HepG2 (cell line): Measurements from ENCODE around the gene CD7. TPM values are rescaled to one million over a fixed set of nuclear protein-coding genes. Genes with fewer than 3 reads are reported as not detected.
A peak's percentile ranks its signal among the peaks of the same experiment; 100 is the strongest.

Source experiments
- EHMT2 ChIP-seq: fragments of 200-600 bp; sonication (generic); IDR thresholded peaks from 2 replicates; pipeline ENCODE4 v1.7.0; 2017; ENCODE audit warnings: antibody characterized with exemption, low read depth, low read length, borderline replicate concordance
- JUN ChIP-seq: sonication (generic); formaldehyde crosslinking; IDR thresholded peaks from 2 replicates; pipeline ENCODE4 v1.4.0; 2020; ENCODE audit warnings: mild to moderate bottlenecking, missing genetic modification reagents
- KDM1A ChIP-seq: IDR thresholded peaks from 2 replicates; pipeline ENCODE4 v1.6.1; 2016; ENCODE audit warnings: missing compliant biosample characterization
- KDM4B ChIP-seq: sonication (generic); formaldehyde crosslinking; IDR thresholded peaks from 2 replicates; pipeline ENCODE4 v1.4.0; 2020; ENCODE audit warnings: missing genetic modification reagents
- MZF1 ChIP-seq: sonication (generic); formaldehyde crosslinking; IDR thresholded peaks from 2 replicates; pipeline ENCODE4 v1.8.1; 2023; ENCODE audit warnings: mild to moderate bottlenecking, missing genetic modification reagents, borderline replicate concordance
- SMARCC2 ChIP-seq: fragments of 450-650 bp; IDR thresholded peaks from 2 replicates; pipeline ENCODE4 v1.6.1; 2017; ENCODE audit warnings: antibody characterized with exemption, mild to moderate bottlenecking
- TFE3 ChIP-seq: IDR thresholded peaks from 2 replicates; pipeline ENCODE4 v1.6.1; 2016
- ZBTB21 ChIP-seq: sonication (generic); formaldehyde crosslinking; IDR thresholded peaks from 2 replicates; pipeline ENCODE4 v1.4.0; 2020; ENCODE audit warnings: missing genetic modification reagents
- ZNF143 ChIP-seq: sonication (generic); formaldehyde crosslinking; IDR thresholded peaks from 2 replicates; pipeline ENCODE4 v1.4.0; 2020; ENCODE audit warnings: missing genetic modification reagents
- ZNF235 ChIP-seq: sonication (generic); formaldehyde crosslinking; IDR thresholded peaks from 2 replicates; pipeline ENCODE4 v1.8.1; 2023; ENCODE audit warnings: mild to moderate bottlenecking, missing genetic modification reagents, borderline replicate concordance
- ZNF407 ChIP-seq: sonication (generic); formaldehyde crosslinking; IDR thresholded peaks from one replicate; pipeline ENCODE4 v1.5.1; 2020; ENCODE audit warnings: mild to moderate bottlenecking, missing genetic modification reagents; ENCODE audit errors: not compliant biosample characterization
- ZNF431 ChIP-seq: sonication (generic); formaldehyde crosslinking; IDR thresholded peaks from 2 replicates; pipeline ENCODE4 v1.9.0; 2022; ENCODE audit warnings: missing genetic modification reagents, low read depth, mild to moderate bottlenecking, borderline replicate concordance
- ZNF446 ChIP-seq: sonication (generic); formaldehyde crosslinking; IDR thresholded peaks from 2 replicates; pipeline ENCODE4 v1.5.0; 2020; ENCODE audit warnings: mild to moderate bottlenecking, missing genetic modification reagents
- ZNF720 ChIP-seq: sonication (generic); formaldehyde crosslinking; IDR thresholded peaks from 2 replicates; pipeline ENCODE4 v1.4.0; 2020; ENCODE audit warnings: missing genetic modification reagents
- polyA plus RNA-seq, 8 experiments: library from polyadenylated mRNA; depleted of rRNA in 3 of 8; stranded (reverse) in 7 of 8; unstranded in 1 of 8; fragments of >200 nt; fragmentation: Illumina TruSeq in 4 of 8; extraction: Trizol in 4 of 8; gene quantifications; 2 replicates each; pipeline versions ENCODE4 v1.2.1 to v1.2.3, GENCODE V29; 2011 to 2016; ENCODE audit warnings: low read depth in 4 of 8, missing spikeins in 1 of 8, mixed read lengths in 1 of 8; ENCODE audit not compliant: insufficient read depth in 1 of 8
- total RNA-seq, 5 experiments: library from RNA; depleted of rRNA; stranded (reverse); fragments of >200 nt; fragmentation: Illumina TruSeq; extraction: Trizol; gene quantifications; 2 replicates each; pipeline ENCODE4 v1.2.3, GENCODE V29; 2016; ENCODE audit warnings: low read depth in 1 of 5
- TF ChIP-seq, protein P1 (sequence below), 2 experiments: sonication (generic) in 1 of 2; formaldehyde crosslinking in 1 of 2; IDR thresholded peaks; 2 replicates each; pipeline versions ENCODE4 v1.4.0 to v1.6.1; 2018 to 2020; ENCODE audit warnings: missing genetic modification reagents in 2 of 2, borderline replicate concordance in 1 of 2, low read depth in 1 of 2, mild to moderate bottlenecking in 1 of 2, missing biosample characterization in 1 of 2
- TF ChIP-seq, protein P2 (sequence below): sonication (generic); formaldehyde crosslinking; conservative IDR thresholded peaks from 2 replicates; pipeline ENCODE4 v1.4.0; 2020; ENCODE audit warnings: missing genetic modification reagents

CD7 gene
- total and polyA plus RNA-seq, 2 of the 13 experiments (the other 11 are each of a cell fraction or from before 2014, with no cell fraction given) = 67.6 to 76.4 TPM

- TF ChIP-seq ZNF407 (CRISPR knock-in tag) (peak; percentile 74), MZF1 (CRISPR knock-in tag) (no peak), SMARCC2 (no peak), ZNF235 (CRISPR knock-in tag) (peak; percentile 60; the same call in 1 of the 2 replicates), EHMT2 (no peak), ZNF431 (no peak), ZNF143 (CRISPR knock-in tag) (peak; percentile 23; the same call in 1 of the 2 replicates), KDM1A (CRISPR knock-in tag) (0 out of 2 replicates have a peak, but pooled peaks have one; percentile 53), ZNF720 (no peak), KDM4B (CRISPR knock-in tag) (0 out of 2 replicates have a peak, but pooled peaks have one; percentile 13), TFE3 (CRISPR knock-in tag) (0 out of 2 replicates have a peak, but pooled peaks have one; percentile 42), JUN (CRISPR knock-in tag) (0 out of 2 replicates have a peak, but pooled peaks have one; percentile 2), ZNF446 (CRISPR knock-in tag) (no peak), ZBTB21 (CRISPR knock-in tag) (no peak)
- TF ChIP-seq, protein P1, sequence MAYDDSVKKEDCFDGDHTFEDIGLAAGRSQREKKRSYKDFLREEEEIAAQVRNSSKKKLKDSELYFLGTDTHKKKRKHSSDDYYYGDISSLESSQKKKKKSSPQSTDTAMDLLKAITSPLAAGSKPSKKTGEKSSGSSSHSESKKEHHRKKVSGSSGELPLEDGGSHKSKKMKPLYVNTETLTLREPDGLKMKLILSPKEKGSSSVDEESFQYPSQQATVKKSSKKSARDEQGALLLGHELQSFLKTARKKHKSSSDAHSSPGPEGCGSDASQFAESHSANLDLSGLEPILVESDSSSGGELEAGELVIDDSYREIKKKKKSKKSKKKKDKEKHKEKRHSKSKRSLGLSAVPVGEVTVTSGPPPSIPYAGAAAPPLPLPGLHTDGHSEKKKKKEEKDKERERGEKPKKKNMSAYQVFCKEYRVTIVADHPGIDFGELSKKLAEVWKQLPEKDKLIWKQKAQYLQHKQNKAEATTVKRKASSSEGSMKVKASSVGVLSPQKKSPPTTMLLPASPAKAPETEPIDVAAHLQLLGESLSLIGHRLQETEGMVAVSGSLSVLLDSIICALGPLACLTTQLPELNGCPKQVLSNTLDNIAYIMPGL (CRISPR knock-in tag; IDR thresholded peaks at IDR 0.05; ENCODE audit: borderline replicate concordance in 1 of 2, low read depth in 1 of 2) = peak in 1 of 2 experiments; percentile 53; a peak in 3 of 4 replicates
- TF ChIP-seq, protein P2, sequence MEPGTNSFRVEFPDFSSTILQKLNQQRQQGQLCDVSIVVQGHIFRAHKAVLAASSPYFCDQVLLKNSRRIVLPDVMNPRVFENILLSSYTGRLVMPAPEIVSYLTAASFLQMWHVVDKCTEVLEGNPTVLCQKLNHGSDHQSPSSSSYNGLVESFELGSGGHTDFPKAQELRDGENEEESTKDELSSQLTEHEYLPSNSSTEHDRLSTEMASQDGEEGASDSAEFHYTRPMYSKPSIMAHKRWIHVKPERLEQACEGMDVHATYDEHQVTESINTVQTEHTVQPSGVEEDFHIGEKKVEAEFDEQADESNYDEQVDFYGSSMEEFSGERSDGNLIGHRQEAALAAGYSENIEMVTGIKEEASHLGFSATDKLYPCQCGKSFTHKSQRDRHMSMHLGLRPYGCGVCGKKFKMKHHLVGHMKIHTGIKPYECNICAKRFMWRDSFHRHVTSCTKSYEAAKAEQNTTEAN (CRISPR knock-in tag) = no peak
These were observed 2.9 kb upstream of the CD7 start (continued) for GRCh38 chr17:82320140-82320840.
